Ovary (tissue), 3 donors: ENCODE measurements around the gene PHC1.

Source experiments
- EP300 ChIP-seq: sonication (generic); formaldehyde crosslinking; IDR thresholded peaks from one replicate; pipeline ENCODE4 v1.6.1; 2017; ENCODE audit warnings: antibody characterized with exemption
- POLR2A ChIP-seq: fragments of 450-650 bp; IDR thresholded peaks from one replicate; pipeline ENCODE4 v1.6.1; 2017; ENCODE audit warnings: antibody characterized with exemption, mild to moderate bottlenecking, moderate library complexity
- TF ChIP-seq, protein P1 (sequence below), 3 donors: fragments of 450-650 bp in 2 of 3; fragments of 200-600 bp in 1 of 3; IDR thresholded peaks; one replicate each; pipeline versions ENCODE4 v1.5.1 to v1.8.0; 2016 to 2022; ENCODE audit warnings: antibody characterized with exemption in 3 of 3, mild to moderate bottlenecking in 1 of 3
- donor health status: DM: no; HTN: no; CAD: no.

DNA sequence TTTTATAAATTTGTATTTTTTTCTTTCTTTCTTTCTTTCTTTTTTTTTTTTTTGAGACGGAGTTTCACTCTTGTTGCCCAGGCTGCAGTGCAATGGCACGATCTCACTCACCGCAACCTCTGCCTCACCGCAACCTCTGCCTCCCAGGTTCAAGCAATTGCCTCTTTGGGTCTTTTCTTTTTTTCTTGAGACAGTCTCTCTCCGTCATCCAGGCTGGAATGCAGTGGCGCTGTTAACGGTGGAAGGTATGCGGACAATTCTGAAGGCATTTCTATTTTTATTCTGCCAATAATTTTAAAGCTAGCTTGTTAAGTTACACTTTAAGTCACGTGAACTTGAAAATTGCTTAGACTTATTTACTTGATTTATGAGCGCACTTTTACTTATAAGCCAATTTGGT is 8.8 kb upstream of the PHC1 start:
- TF ChIP-seq, protein P1, sequence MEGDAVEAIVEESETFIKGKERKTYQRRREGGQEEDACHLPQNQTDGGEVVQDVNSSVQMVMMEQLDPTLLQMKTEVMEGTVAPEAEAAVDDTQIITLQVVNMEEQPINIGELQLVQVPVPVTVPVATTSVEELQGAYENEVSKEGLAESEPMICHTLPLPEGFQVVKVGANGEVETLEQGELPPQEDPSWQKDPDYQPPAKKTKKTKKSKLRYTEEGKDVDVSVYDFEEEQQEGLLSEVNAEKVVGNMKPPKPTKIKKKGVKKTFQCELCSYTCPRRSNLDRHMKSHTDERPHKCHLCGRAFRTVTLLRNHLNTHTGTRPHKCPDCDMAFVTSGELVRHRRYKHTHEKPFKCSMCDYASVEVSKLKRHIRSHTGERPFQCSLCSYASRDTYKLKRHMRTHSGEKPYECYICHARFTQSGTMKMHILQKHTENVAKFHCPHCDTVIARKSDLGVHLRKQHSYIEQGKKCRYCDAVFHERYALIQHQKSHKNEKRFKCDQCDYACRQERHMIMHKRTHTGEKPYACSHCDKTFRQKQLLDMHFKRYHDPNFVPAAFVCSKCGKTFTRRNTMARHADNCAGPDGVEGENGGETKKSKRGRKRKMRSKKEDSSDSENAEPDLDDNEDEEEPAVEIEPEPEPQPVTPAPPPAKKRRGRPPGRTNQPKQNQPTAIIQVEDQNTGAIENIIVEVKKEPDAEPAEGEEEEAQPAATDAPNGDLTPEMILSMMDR (IDR thresholded peaks at IDR 0.05): no peak
- TF ChIP-seq EP300 (no peak), POLR2A (no peak)
